C4-2B (cell line): ENCODE results near the gene PDLIM5.

ENCODE experiments used
- CTCF ChIP-seq: fragments of 450-650 bp; conservative IDR thresholded peaks from 2 replicates; pipeline ENCODE4 v1.5.1; 2017; ENCODE audit warnings: mild to moderate bottlenecking
- ZFX ChIP-seq: fragments of 450-650 bp; IDR thresholded peaks from 2 replicates; pipeline ENCODE4 v1.6.1; 2017

GRCh38 chr4:94629837-94630236 lies 178.1 kb downstream of the PDLIM5 start:
- no peak for TF ChIP-seq CTCF
- no peak for TF ChIP-seq ZFX
